GM21526 (cell line): ENCODE measurements around the gene WFS1.
A peak's percentile ranks its signal among the peaks of the same experiment; 100 is the strongest.

Source experiments
- ATAC-seq: cut with Tn5 transposase; IDR thresholded peaks from one replicate; pipeline ENCODE4 v1.9.1; 2021; ENCODE audit warnings: moderate library complexity; ENCODE audit not compliant: unreplicated experiment, low FRiP score

The WFS1 gene, protein sequence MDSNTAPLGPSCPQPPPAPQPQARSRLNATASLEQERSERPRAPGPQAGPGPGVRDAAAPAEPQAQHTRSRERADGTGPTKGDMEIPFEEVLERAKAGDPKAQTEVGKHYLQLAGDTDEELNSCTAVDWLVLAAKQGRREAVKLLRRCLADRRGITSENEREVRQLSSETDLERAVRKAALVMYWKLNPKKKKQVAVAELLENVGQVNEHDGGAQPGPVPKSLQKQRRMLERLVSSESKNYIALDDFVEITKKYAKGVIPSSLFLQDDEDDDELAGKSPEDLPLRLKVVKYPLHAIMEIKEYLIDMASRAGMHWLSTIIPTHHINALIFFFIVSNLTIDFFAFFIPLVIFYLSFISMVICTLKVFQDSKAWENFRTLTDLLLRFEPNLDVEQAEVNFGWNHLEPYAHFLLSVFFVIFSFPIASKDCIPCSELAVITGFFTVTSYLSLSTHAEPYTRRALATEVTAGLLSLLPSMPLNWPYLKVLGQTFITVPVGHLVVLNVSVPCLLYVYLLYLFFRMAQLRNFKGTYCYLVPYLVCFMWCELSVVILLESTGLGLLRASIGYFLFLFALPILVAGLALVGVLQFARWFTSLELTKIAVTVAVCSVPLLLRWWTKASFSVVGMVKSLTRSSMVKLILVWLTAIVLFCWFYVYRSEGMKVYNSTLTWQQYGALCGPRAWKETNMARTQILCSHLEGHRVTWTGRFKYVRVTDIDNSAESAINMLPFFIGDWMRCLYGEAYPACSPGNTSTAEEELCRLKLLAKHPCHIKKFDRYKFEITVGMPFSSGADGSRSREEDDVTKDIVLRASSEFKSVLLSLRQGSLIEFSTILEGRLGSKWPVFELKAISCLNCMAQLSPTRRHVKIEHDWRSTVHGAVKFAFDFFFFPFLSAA

DNA sequence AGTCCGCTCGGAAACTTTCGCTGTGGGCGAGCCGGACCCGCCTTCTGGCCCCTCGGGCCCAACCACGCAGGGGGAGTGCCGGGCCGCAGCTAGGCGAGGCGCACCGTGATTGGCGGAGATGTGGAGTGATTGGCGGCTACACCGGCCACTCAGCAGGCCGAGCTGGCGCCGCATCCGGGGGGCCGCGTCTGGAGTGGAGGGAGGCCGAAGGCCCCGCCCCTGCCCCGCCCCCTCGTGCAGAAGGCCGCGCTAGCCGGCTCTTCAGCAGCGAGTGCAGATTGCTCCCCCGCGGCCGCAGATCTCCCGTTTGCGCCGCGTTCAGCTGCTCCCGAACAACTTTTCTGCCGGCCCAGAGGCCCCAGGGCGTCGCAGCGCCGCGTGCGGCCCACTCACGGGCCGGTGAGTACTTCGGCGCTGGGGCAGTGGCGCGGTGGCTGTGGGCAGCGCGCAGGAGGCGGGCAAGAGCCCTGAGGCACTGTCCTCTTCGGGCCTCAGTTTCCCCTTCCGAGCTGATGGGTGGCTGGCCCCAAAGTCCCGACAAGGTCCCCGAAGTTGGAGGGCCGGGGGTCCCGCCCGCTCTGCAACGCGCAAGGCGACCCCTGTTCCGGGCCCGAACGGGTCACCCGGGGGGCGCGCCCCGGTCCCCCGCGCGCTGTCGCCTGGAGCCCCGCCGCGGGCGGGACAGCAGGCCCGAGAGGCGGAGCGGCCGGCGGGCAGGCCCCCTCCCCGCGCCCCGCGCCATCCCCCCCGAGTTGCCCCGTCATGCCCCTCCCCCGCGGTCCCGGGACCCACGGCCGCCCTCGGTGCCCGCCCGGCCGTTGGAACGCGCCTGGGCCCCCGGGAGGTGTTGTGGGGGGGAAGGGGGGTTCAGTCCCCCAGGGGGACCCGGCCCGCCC is at the start of gene WFS1:
TSS of gene WFS1 (plus strand) at position 235 of the 896 bp plus-strand sequence. CDS start 7,606 bp downstream, outside the sequence.
- ATAC-seq = peak; percentile 100

DNA sequence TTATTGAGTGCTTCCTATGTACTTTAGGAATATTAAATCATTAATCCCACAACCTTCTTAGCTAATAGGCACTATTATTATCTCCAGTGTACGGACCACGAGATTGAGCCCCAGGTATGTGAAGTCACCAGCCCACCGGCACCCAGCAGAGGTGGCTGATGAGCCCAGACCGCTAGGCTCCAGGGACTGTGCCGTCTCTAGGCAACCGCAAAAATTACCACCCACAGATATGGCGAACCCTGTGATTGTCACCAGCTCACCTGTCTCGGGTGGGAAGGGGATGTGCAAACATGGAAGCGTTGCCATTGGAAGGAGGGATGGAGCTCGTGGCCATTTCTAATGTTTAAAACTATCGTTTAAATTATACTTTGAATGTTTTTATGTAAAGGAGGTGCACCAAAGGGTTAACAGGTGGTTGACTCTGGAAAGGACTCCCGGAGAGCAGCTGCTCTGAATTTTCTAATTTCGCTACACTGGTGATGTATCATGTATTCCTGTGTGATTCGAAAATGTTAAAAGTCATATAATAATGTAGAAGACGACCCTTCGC is 48.3 kb upstream of the WFS1 start:
- no peak for ATAC-seq

DNA sequence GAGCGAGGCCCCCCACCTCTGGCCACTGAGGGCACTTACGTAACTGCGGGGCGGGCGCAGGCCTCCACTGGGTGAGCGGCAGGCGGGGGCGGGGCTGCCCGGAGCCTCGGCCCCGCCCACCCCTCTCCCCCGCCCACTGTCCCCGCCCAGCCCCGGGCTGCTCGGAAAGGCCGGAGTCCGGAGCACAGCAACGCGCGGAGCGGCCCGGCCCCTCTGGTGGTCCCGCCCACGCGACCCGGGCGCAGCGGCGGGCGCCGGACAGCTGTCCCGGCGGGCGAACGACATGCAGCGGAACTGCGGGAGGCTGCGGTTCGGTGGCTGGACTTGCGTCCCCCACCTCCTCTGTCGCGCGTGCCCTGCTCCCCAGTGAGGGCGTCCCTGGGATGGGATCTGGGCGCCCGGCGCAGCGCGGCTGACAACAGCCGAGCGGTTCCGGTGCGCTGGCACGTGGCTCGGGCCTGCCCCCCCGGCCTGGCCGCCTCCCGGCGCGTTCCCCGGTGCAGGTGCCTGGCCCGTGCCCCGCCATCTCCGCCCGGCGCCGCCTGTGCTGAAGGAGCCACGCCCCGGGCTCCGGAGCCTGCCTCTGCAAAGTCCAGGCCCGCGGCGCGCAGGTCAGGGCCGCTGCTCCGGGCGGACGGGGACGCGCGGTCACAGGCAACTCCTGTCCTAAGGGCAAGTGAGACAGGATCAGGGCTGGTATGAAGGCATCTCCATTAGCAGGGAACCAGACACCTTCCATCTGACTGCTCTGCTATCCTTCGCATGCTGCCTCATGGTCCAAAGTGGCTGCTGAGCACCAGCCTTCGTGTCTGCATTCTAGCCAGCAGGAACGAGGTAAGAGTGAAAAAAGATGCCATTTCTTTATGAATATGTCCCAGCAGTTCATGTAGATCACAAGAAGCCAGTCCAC is 47.5 kb upstream of the WFS1 start:
- no peak for ATAC-seq

DNA sequence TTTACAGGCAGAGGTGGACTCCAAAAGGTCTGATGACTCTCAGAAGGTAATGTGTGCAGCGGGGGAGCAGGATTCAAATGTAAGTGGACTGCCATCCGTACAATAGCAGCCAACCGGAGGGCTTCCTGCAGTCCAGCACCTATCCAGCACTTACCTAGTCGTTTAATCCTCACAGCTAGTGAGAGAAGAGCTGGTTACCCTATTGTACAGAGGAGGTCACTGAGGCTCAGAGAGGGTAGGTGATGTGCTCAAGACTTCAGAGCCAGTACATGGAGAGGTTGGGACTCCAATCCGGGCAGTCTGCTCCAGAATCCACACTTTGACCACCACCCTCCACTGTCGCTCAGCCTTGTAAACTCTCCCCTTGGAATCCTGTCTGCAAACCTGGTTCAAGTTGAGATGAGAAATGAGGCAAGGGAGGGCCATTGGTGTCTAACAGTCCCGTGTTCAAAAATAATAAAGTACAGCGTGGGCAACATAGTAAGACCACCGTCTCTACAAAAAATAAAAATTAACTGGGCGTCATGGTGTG is 46.8 kb upstream of the WFS1 start:
- no peak for ATAC-seq

DNA sequence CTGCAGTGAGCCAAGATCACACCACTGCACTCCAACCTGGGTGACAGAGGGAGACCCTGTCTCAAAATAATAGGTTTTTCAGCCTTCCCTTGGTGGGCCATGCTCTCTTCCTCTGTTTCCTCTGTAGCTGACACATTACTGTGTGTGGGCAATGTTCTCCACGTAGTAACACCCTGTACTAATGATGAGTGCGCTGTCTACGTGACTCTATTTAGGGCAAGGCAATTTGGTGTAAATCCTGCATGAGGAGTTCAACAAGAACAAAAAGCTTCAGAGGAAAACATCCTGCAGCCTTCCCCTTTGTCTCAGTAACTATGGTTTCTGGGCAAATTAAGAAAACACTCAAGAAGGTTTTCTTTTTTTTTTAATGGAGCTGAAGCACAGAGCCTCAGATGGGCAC is 44.9 kb upstream of the WFS1 start:
- no peak for ATAC-seq

DNA sequence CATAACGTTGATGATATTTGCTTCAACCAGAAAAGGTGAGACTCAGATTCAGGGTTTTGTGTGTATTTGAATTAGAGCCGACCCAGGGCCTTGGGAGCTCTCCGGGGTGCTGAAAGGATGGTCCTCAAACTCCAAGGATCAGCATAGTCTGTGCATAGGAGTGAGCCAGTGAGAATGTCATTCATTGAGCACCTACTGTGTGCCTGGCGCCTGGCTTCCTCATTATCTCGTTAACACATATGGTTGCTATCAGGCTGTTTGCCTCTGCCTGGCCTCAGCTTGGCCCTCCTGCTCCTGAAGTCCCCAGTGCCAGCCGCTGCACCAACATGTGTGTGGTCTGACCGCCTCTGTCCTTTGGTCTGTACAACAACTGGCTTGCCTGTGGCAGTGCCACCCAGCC is 44.2 kb upstream of the WFS1 start:
- ATAC-seq = no peak

DNA sequence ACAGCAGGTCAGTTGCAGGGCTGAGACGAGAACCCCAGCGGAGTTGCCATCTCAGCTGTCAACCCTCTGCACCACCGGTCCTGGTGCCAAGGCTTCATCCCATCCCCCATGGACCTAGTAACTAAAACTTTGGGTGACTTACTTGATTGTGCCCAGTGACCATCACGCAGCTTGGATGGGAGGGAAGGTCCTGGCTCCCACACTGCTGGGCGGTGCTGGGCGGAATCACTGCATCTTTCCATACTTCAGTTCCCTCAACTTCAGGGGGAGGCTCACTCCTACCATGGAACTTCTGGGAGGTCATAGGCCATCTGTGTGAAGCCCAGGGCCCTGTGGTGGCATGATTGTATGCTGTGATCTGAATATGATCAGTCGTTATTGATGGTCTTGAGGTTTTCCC is 43.1 kb upstream of the WFS1 start:
- ATAC-seq = no peak

DNA sequence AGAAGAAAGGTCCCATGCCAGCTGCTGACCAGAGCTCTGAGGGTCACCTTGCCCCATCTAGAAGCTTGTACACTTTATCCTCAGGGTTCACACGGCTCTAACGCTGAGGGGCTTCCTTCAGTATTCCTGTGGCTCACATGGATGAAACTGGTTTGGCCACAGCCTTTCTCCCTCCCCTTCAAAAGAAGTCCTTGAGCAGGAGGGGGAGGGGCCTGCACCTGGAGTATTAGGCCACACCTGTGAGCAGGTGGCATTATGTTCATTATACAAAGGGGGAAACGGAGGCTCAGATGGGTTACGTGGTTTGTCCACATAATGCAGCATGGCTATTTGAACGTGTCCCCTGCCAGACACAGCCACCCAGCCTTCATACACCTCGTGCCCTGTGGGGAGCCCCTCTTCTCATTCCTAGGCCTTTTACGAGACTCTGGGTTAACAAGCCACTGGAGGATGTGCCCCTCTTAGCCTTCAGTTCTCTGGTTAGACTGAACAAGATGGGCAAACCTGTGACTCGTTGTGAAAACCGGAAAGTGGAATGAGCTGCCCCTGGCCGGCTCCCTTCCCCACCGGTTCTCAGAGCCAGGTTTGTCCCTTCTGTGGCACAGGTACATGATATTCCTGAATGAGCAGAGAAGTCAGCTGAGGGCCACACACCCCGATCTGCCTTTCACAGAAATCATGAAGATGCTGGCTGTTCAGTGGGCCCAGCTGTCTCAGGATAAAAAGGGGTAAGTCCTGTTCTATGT is 42.1 kb upstream of the WFS1 start:
- no peak for ATAC-seq

DNA sequence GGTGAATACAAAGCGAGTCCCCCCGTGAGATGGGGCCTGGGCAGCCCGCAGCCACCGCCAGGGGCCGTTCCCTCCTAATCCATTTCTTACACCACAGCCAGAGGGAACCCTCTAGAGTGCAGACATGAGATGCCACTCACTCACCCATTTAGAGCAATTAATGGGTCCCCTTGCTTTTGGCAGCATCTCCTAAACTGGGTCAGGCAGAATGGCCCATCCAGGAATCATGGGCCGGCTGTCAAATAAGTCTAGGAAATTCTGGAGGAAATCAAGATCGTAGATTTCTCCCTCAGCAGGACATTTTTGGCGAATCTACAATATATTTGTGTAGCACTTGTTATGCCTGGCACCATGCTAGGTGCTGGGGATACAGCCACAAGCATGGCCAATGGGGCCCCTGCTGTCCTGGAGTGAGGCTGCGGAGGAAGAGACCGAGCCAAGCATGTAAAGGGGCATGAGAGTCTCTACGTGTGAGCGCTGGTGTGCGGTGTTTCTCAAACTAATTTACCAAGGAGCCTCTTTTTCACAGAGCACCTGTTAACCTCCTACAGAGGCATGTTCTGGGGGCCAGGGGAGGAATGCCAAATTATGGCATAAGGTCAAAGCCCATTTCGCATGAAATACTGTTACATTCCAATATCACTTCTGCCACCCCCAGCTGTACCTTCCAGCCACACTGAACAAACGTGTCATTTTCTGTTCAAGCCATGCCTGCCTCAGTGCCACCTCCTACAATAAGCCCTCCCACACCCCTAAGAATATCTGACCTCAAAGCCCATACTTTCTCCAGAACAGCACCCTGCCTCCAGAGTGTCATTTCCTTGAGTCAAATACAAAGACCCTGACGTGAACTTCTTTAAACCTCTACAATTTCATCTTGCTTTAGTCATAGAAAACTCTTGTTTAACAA is 41.2 kb upstream of the WFS1 start:
- no peak for ATAC-seq

DNA sequence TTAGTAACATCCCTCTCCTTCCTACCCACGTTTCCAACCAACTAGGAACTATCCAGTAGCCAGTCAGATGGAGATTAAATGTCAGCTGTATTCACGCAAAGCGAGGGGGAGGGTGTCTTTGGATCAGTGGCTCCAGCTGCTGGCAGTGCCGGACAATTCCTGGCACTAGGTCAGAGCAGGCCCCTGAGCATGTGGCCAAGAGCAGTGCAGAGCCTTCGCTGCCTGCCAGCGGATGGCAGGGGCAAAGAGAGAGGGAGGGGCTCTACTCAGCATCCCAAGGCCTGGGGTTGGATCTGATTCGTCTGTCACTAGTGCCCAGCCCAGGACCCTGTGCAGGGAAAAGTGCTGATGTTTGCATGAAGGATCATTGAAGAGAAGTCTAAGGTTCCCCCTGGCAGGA is 40.6 kb upstream of the WFS1 start:
- ATAC-seq = no peak

DNA sequence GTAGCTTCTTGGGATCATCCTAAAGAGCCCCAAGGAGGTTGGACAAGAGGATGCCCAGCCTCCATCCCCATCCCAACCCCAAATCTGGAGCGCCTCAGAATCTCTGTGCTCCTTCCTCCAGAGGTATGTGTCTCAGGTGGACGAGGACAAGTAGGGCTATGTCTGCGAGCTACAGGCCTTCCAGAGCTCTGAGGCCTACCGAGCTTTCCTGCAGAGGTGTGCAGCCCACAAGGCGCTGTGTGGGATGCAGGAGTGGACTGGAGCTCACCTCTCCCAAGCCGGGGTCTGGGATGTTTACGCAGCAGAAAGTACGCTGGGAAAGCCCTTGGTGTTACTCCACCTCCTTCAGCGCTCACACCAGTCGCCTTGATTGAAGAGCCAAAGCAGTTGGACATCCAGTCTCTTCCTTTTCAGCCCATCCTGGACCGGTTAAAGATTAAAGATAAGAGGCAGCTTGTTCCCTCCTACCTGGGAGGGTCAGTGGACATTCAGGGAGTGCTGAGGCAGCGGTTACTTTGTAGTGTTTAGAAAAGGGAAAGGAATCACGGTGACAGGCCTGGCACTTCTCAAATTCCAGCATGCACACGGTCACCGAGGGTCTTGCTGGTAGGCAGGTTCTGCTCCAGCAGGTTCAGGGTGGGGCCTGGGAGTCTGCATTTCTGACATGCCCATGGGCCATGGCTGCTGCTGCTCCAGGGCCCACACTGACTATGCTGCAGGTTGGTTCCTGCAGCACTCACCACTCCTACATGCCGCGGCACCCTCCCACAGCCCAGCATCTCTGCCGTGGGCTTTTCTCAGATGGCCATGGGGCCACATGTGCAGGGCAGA is 39.8 kb upstream of the WFS1 start:
- ATAC-seq = no peak

DNA sequence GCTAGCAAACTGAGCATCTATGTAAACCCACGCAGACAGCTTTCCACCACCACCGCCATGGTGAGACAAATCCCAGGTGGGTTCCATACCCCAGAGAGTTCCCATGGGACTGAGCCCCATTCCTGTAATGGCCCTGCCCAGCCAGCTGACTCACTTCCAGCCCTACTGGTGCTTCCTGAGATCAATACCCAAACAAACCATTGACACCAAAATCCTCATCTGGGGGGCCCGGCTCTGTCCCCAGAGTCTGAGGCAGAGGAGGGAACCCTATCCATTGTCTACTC is 39.2 kb upstream of the WFS1 start:
- ATAC-seq = no peak

DNA sequence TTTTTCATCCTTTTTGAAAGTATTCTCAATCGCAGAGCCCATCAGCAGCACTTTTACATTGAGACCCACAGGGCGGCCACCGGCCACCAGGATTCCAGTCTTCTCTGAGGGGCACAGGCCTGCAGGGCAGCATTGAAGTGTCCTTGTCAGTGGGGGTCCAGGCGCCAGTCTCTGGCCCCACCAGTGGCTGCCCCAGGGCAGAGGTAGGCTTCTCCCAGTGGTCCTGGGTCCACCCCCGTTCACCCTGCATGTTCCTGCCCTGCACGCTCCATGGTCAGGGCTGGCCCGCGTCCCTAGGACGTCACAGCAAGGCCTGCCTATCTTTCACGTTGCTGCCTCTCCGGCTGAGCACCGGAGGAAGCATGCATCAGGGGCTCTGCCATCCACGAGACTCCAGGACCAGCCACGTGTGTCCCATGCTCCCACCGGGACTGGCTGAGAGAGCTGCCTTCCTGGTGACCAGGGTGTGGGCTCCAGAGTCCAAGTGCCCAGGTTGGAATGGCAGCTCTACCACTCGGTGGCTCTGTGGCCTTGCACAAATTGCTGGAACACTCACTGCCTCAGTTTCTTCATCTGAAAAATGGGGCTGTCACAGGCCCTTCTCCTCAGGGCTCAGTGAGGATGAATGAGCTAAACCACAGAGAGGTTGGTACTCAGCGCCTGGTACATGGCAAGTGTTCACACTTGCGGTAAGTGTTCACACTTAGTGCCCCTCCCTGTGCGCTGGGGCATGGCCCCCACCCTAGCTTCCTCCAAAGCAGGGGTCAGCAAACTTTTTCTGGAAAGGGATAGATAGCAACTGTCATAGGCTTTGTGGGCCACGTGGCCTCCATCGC is 38.6 kb upstream of the WFS1 start:
- ATAC-seq = no peak

DNA sequence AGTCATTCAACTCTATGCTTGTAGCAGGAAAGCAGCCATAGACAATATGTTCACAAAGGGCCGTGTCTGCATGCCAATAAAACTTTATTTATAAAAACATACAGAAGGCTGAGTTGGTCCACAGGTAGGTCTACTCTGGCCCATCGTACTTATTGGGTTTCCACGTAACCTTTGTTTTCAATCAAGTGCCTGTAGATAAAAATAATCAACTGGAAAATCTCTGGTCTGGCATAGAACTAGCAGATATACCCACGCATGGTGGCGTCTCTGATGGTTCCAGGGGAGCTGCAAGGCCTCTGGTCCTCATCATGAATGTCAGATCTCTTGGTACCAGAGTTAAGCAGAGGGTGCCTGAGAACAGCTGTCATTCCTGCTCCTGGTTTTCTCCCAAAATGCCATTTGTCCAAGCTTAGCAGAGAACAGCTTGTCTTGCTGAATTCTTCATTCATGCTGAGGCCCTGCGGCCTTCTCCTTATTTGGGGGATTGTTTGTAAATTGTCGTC is 37.9 kb upstream of the WFS1 start:
- no peak for ATAC-seq

DNA sequence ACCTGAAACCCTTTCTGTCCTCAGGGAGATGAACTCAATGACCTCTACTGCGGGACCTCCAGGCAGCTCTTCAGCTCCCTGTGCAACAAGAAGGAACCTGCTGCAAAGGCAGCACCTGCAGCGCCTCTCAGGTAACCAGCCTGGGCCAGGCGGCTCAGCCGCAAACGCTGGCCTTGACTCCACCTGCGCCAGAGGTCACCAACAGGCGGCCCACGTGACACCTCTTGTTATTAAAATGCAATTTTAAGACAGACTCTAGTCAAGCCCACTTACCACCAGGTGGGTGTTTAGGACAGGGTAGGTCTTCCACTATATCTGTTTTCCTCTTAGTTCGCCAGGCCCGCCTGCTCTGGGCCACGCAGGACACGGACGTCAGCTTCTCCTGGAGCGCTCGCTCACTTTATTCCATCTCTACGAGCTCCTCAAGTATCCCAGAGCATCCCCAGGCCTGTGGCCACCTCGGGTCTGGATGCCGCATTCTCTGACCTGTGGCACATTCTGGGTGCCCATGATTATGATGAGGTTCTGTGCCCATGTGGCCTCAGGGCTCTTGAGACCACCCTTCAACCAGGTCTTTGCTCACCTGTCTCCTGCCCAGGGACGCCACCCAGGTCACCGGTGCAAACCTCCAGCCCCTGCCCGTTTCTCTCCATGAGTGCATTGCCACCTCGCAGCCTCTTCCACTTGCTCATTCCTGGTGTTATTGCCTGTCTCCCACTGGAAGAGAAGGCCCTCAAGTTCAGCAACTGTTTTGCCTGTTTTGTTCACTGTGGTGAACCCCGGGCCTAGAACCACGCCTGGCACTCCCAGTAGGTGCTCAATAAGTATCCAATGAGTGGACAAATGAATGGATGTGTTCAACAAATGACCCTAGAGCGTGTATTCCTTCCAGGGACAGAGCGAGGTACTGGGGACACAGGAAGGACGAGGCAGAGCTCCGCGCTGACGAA is 36.5 kb upstream of the WFS1 start:
- ATAC-seq = no peak
